ENCODE measurements around the gene EBF3.

DNA sequence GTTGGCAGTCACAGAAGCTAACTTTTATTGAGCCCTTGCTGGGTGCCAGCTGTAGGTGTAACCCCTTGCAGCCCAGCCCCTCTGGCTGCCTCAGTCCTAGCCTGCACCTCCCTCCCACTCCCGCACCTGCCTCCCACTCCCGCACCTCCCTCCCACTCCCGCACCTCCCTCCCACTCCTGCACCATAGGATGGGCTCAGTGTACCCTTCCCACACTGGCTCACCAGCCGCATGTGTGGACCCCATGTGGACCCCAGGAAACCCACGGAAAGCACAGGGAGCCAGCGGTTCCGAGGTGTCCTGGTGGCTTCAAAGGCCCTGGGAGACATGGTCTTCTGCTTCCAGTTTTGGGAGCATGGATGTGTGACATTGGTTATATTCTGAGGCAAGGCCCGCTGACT, 132.9 kb downstream of the EBF3 start:
- no peak for TF ChIP-seq POLR2A (IDR thresholded peaks at IDR 0.05)
- TF ChIP-seq, protein P1, sequence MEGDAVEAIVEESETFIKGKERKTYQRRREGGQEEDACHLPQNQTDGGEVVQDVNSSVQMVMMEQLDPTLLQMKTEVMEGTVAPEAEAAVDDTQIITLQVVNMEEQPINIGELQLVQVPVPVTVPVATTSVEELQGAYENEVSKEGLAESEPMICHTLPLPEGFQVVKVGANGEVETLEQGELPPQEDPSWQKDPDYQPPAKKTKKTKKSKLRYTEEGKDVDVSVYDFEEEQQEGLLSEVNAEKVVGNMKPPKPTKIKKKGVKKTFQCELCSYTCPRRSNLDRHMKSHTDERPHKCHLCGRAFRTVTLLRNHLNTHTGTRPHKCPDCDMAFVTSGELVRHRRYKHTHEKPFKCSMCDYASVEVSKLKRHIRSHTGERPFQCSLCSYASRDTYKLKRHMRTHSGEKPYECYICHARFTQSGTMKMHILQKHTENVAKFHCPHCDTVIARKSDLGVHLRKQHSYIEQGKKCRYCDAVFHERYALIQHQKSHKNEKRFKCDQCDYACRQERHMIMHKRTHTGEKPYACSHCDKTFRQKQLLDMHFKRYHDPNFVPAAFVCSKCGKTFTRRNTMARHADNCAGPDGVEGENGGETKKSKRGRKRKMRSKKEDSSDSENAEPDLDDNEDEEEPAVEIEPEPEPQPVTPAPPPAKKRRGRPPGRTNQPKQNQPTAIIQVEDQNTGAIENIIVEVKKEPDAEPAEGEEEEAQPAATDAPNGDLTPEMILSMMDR (IDR thresholded peaks at IDR 0.05) = no peak

Data from suprapubic skin (tissue), 3 donors.